Activated naive CD8-positive, alpha-beta T cell treated with anti-CD3 and anti-CD28 coated beads for 36 hours (primary cell): ENCODE measurements around the gene CEP83. TPM values are rescaled to one million over a fixed set of nuclear protein-coding genes. Genes with fewer than 3 reads are reported as not detected.

Experiments used
- DNase-seq: peaks from one replicate; pipeline ENCODE4 v3.0.0; 2021
- H3K27ac Mint-ChIP-seq: one replicate; pipeline ENCODE4 v1.8.0; 2022; ENCODE audit warnings: mild to moderate bottlenecking, moderate library complexity, mixed read lengths
- H3K27me3 Mint-ChIP-seq: one replicate; pipeline ENCODE4 v1.8.0; 2022; ENCODE audit warnings: mild to moderate bottlenecking, mixed read lengths
- H3K36me3 Mint-ChIP-seq: one replicate; pipeline ENCODE4 v1.8.0; 2021; ENCODE audit warnings: mild to moderate bottlenecking, mixed read lengths
- H3K4me1 Mint-ChIP-seq: one replicate; pipeline ENCODE4 v1.8.0; 2021; ENCODE audit warnings: mixed read lengths
- H3K4me3 Mint-ChIP-seq: one replicate; pipeline ENCODE4 v1.8.0; 2022; ENCODE audit warnings: mild to moderate bottlenecking, moderate library complexity, mixed read lengths
- H3K9me3 Mint-ChIP-seq: one replicate; pipeline ENCODE4 v1.8.0; 2022; ENCODE audit warnings: mixed read lengths
- total RNA-seq, 2 experiments: library from RNA; stranded (reverse); gene quantifications; one replicate each; pipeline ENCODE4 v1.2.3, GENCODE V29; 2021

The CEP83 gene, protein sequence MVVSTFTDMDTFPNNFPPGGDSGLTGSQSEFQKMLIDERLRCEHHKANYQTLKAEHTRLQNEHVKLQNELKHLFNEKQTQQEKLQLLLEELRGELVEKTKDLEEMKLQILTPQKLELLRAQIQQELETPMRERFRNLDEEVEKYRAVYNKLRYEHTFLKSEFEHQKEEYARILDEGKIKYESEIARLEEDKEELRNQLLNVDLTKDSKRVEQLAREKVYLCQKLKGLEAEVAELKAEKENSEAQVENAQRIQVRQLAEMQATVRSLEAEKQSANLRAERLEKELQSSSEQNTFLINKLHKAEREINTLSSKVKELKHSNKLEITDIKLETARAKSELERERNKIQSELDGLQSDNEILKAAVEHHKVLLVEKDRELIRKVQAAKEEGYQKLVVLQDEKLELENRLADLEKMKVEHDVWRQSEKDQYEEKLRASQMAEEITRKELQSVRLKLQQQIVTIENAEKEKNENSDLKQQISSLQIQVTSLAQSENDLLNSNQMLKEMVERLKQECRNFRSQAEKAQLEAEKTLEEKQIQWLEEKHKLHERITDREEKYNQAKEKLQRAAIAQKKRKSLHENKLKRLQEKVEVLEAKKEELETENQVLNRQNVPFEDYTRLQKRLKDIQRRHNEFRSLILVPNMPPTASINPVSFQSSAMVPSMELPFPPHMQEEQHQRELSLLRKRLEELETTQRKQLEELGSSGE
- total RNA-seq = 10 to 100 TPM; 16.3 to 20.8 TPM

DNA sequence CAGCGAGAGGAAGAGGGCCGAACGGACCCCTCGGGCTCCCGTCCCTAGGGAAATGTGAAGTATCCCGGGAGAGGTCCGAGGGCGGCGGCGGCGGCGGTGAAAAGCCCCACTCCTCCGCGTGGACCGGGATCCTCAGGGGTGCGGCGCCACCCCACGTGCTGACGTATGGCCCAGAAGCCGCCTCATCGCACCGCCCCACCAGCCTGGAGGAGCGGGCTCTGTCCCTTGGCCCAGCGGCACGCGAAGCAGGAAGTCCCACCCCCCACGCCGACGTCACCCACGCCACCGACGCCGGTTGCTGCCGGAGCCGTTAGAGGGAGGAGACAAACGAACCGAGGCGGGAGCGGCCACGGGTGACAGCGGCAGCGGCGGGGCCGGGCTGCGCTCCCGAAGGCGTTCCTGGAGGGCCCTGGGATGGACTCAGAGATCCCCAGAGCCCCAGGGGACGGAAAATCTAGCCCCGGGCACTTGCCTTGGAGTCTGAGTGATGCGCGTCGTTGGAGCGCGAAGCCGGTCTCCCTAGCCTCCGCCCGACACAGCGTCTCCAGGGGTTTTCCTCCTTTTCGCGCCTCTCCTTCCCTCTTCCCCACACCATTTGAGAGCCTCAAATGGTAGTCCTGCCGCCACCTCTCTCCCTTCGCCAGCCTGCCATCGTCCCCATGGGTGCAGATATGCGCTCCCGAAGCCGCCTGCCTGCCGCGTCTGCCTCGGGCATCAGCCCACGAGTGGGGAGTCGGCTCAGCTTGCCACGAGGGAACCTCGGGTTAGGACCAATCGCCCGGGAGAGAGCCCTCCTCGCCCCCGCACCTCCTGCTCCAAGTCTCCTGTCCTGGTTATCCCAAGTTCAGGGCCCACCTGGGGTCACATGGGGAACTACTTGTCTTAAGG is at the start of gene CEP83:
Gene CEP83 (minus strand): TSS at position 140 of the 888 bp plus-strand sequence. CDS start 47,377 bp downstream, outside the sequence.
- Mint-ChIP-seq H3K27ac (peak within 1 kb of the TSS; percentile 94), H3K27me3 (peaks cover 16% of the 10 kb centered on the region), H3K36me3 (peaks cover 40% of the 10 kb centered on the region), H3K4me3 (peak within 1 kb of the TSS; percentile 94), H3K9me3 (peaks cover 12% of the 10 kb centered on the region), H3K4me1 (peaks cover 25% of the 10 kb centered on the region)
- DNase-seq = peak; percentile 96

DNA sequence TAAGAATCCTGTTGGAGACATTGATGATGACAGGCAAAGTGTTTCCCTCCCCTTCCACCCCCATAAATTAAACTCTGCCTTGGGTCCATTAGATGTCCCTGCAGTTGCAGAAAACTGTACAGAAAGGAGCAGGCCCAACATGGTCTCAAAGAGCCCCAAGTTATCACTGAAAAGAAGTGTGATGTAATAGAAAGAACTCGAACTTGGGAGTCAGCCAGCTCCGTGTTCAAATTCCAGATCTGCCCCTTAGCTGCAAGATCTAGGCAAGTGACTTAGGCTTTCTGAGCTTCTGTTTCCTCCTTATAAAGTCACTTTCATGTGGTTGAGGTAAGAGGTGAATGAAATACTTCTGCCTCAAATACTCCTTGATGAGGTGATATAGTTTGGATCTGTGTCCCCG is 49.6 kb upstream of the CEP83 start:
- Mint-ChIP-seq H3K27ac (no peak overlapping the region), H3K36me3 (no peaks in the 10 kb centered on the region), H3K4me1 (peaks cover 2% of the 10 kb centered on the region), H3K27me3 (peaks cover 4% of the 10 kb centered on the region), H3K9me3 (no peaks in the 10 kb centered on the region), H3K4me3 (no peak overlapping the region)
- no peak for DNase-seq

DNA sequence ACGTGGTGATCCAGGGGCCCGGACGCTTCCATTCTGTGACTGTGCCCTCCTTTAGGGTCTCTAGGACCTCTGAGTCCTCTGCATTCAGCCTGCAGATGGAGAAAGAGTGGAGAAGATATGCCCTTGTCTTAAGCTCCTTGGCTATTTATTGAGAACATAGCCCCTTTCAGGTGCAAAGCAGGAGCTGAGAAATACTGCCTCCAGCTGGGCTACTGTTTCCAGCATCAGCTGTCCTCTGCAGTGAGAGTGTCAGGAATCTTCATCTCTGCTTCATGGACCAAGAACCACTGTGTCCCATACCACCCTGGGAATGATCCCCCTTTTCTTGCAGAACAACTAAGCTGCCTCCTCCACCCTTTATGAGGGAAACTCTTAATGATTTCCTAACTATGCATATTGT is 47.8 kb upstream of the CEP83 start:
- Mint-ChIP-seq H3K27me3 (peaks cover 9% of the 10 kb centered on the region), H3K9me3 (peaks cover 4% of the 10 kb centered on the region), H3K36me3 (no peaks in the 10 kb centered on the region), H3K27ac (no peak overlapping the region), H3K4me3 (no peak overlapping the region), H3K4me1 (peaks cover 2% of the 10 kb centered on the region)
- DNase-seq = no peak

DNA sequence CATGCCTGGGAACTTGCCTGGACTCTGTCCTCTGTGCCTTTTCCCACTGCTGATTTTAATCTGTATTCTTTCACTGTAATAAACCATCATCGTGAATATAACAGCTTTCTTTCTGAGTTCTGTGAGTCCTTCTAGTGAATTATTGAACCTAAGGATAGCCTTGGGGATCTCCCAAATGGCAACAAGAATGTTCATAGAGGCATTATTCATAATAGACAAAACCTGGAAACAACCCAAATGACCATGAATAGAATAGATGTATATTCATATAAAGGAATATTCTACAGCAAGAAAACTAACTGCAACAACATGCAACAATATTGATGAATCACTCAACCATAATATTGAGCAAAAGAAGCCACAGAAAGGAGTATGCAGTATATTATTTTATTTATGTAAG is 44.7 kb upstream of the CEP83 start:
- Mint-ChIP-seq H3K27me3 (peaks cover 9% of the 10 kb centered on the region), H3K27ac (no peak overlapping the region), H3K36me3 (no peaks in the 10 kb centered on the region)

DNA sequence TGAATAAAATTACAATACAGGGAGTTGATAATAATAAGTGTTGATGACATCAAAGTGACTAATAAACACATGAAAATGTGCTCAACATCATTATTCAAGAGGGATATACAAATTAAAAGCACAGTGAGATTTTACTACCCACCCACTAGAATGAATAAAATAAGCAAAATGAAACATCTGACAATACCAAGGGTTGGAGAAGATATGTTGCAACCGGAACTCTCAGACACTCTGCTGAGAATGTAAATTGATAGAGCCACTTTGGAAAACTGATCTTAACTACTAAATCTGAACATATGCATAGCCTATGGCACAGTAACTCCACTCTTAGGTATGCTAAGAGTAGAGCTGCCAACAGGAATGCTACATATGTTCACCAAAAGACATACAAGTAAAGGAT is 44.0 kb upstream of the CEP83 start:
- no peak overlapping the region for H3K27ac Mint-ChIP-seq
- peaks cover 12% of the 10 kb centered on the region for H3K9me3 Mint-ChIP-seq
- no peak for DNase-seq
- no peak overlapping the region for H3K4me3 Mint-ChIP-seq
- H3K4me1 Mint-ChIP-seq = no peaks in the 10 kb centered on the region
- H3K36me3 Mint-ChIP-seq = no peaks in the 10 kb centered on the region
- H3K27me3 Mint-ChIP-seq = peaks cover 9% of the 10 kb centered on the region

More for the DNA sequence above, 44.7 kb upstream of the CEP83 start:
- DNase-seq = no peak
- H3K4me1 Mint-ChIP-seq = peaks cover under 1% of the 10 kb centered on the region
- H3K4me3 Mint-ChIP-seq = no peak overlapping the region
- H3K9me3 Mint-ChIP-seq = peaks cover 11% of the 10 kb centered on the region

DNA sequence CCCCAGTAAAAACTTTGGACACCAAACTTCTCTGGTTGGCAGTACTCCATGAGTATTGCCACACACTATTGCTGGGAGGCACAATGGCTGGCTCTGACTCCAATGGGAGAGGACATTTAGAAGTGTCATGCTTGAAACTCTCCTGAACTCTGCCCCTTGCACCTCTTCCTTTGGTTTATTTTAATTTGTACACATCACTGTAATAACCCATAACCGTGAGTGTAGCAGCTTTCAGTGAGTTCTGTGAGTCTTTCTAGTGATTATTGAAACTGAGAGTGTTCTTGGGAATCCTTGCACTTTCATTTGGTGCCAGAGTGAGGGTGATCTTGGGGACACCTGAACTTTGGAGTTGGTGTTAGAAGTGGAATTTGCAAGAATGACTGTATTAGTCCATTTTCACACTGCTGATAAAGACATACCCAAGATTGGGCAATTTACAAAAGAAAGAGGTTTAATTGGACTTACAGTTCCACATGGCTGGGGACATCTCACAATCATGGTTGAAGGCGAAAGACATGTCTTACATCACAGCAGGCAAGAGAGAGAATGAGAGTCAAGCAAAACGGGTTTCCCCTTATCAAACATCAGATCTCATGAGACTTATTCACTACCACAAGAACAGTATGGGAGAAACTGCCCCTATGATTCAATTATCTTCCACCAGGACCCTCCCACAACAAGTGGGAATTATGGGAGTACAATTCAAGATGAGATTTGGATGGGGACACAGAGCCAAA is 41.3 kb upstream of the CEP83 start:
- H3K4me3 Mint-ChIP-seq = no peak overlapping the region
- H3K9me3 Mint-ChIP-seq = peaks cover 14% of the 10 kb centered on the region
- no peaks in the 10 kb centered on the region for H3K4me1 Mint-ChIP-seq
- DNase-seq = no peak
- no peak overlapping the region for H3K27ac Mint-ChIP-seq
- peaks cover 9% of the 10 kb centered on the region for H3K27me3 Mint-ChIP-seq
- H3K36me3 Mint-ChIP-seq = no peaks in the 10 kb centered on the region

DNA sequence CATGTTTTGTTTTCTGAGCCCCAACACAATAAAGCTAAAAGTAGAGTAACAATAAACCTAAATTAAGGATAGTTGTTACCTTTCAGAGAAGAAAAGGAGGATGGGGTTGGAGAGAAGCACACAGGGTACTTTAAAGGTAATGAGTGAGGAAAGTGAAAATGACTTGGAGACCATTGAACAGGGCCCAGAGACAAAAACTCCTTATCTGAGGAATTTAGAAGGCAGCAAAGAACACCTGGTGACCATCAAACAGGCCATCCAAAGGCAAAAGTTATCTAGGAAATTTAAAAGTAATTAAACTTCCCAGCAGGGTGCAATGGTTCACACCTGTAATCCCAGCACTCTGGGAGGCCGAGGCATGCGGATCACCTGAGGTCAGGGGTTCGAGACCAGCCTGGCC is 39.0 kb upstream of the CEP83 start:
- H3K27ac Mint-ChIP-seq = no peak overlapping the region
- no peaks in the 10 kb centered on the region for H3K36me3 Mint-ChIP-seq
- peaks cover 9% of the 10 kb centered on the region for H3K27me3 Mint-ChIP-seq
- H3K4me1 Mint-ChIP-seq = no peaks in the 10 kb centered on the region
- DNase-seq = no peak
- H3K9me3 Mint-ChIP-seq = peaks cover 14% of the 10 kb centered on the region
- no peak overlapping the region for H3K4me3 Mint-ChIP-seq

DNA sequence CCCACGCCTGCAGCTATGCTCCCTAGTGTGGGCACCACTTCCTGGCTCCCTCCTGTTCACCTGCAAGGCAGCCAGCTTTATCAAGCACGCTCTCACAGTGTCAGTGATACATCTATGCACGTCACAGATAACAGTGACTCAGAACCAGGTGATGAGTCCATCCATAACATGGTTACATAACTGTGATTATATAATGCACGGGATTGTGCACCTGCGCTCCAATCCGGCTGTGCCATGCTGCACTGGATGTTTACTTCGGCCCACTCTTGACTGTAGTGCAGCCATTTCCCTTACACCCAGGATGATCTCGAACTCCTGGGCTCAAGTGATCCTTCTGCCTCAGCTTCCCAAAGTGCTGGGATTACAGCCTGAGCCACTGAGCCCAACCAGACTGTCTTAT is 38.4 kb upstream of the CEP83 start:
- Mint-ChIP-seq H3K9me3 (peaks cover 14% of the 10 kb centered on the region), H3K27me3 (peaks cover 2% of the 10 kb centered on the region), H3K36me3 (no peaks in the 10 kb centered on the region), H3K4me1 (no peaks in the 10 kb centered on the region), H3K27ac (no peak overlapping the region), H3K4me3 (no peak overlapping the region)
- DNase-seq = no peak

DNA sequence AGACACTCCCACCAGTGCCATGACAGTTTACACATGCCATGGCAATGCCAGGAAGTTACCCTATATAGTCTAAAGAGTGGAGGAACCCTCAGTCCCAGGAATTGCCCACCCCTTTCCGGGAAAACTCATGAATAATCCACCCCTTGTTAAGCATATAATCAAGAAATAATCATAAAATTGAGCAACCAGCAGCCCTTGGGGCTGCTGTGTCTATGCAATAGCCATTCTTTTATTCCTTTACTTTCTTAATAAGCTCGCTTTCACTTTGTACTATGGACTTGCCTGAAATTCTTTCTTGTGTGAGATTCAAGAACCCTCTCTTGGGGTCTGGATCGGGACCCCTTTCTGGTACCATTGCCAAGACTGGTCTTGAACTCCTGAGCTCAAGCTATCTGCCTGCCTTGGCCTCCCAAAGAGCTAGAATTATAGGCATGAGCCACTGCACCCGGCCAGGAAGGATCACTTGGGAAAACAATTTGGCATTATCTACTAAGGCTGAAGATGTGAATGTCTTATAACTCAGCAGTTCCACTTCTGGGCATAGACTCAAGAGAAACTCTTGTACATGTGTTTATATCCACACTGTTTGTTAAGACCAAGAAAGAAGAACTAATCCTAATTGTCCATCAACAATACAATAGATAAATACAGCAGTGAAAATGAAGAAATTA is 35.9 kb upstream of the CEP83 start:
- Mint-ChIP-seq H3K4me1 (no peaks in the 10 kb centered on the region), H3K9me3 (peaks cover 4% of the 10 kb centered on the region), H3K36me3 (no peaks in the 10 kb centered on the region), H3K4me3 (no peak overlapping the region), H3K27me3 (no peaks in the 10 kb centered on the region), H3K27ac (no peak overlapping the region)
- DNase-seq = no peak

DNA sequence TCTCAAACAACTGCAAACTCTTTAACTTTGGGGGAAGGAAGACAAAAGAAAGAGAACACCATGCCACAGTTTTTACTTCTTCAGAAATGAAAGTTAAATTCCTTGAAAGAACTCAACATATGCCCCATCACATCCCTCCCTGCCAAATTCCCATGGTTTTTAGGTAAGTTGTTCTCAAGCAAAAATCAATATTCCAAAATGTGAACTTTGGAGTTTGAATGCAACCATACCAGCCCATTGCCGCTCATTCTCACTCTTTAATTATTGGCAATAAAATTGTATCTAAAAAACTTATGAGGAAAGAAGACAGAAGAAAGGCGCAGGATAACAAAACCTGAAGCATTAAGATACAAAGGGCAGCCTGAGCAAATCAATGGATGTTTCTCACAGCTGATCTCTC is 31.8 kb upstream of the CEP83 start:
- DNase-seq = no peak
- Mint-ChIP-seq H3K36me3 (no peaks in the 10 kb centered on the region), H3K27me3 (no peaks in the 10 kb centered on the region), H3K9me3 (no peaks in the 10 kb centered on the region), H3K27ac (no peak overlapping the region), H3K4me1 (no peaks in the 10 kb centered on the region), H3K4me3 (no peak overlapping the region)

DNA sequence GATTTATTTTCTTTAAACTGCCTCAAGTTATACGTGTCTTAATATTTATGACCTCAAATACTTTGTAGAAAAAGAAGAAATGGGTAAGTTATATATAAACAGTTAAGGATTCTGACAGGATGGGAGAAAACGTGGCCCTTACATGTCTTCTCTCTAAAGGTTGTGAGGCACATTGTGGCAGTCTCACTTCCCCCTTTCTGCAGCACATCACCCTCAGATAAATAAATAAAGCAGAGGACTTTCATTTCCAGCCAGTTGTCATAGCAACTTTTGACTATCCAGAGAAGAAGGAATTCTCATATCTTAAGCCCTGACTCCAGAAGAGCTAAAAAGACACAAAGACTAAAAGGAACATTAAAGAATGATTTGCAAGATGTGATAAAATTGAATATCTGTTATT is 28.8 kb upstream of the CEP83 start:
- no peaks in the 10 kb centered on the region for H3K4me1 Mint-ChIP-seq
- no peak overlapping the region for H3K4me3 Mint-ChIP-seq
- no peaks in the 10 kb centered on the region for H3K36me3 Mint-ChIP-seq
- H3K27me3 Mint-ChIP-seq = no peaks in the 10 kb centered on the region
- no peaks in the 10 kb centered on the region for H3K9me3 Mint-ChIP-seq
- no peak overlapping the region for H3K27ac Mint-ChIP-seq
- no peak for DNase-seq

DNA sequence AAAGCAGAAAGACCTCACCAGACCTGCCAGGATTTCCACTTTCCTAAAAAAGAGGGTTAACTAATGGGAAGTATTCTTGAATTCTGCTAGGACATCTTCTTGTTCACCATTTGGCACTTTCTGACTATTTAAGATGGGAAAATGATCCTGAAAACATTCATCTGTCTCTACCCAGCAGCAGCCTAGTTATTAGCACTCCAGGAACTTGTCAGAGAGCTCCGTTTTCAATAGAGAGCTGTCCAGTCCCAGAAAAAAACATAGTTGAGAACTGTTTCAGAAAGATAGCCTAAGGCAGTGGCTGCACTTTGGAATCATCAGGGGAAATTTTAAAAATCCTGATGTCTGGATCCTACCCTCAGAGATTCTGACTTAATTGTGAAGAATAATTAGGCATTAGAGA is 22.1 kb upstream of the CEP83 start:
- Mint-ChIP-seq H3K27ac (no peak overlapping the region), H3K36me3 (no peaks in the 10 kb centered on the region), H3K27me3 (peaks cover 4% of the 10 kb centered on the region), H3K4me3 (no peak overlapping the region), H3K9me3 (no peaks in the 10 kb centered on the region), H3K4me1 (no peaks in the 10 kb centered on the region)
- DNase-seq = no peak

DNA sequence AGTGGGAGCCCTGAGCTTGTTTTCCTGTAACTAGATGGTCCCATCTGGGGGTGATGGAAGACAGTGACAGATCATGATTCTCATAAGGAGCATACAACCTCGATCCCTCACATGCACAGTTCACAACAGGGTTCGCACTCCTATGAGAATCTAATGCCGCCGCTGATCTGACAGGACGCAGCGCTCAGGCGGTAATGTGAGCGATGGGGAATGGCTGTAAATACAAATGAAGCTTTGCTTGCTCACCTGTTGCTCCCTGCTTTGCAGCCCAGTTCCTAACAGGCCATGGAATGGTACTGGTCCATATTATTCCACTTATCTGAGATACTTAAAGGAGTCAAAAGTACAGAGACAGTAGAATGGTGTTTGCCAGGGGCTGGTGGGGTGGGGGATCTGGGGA is 9.9 kb upstream of the CEP83 start:
- Mint-ChIP-seq H3K4me3 (no peak overlapping the region), H3K27ac (no peak overlapping the region), H3K27me3 (no peaks in the 10 kb centered on the region), H3K9me3 (no peaks in the 10 kb centered on the region), H3K36me3 (no peaks in the 10 kb centered on the region), H3K4me1 (no peaks in the 10 kb centered on the region)
- DNase-seq = no peak

DNA sequence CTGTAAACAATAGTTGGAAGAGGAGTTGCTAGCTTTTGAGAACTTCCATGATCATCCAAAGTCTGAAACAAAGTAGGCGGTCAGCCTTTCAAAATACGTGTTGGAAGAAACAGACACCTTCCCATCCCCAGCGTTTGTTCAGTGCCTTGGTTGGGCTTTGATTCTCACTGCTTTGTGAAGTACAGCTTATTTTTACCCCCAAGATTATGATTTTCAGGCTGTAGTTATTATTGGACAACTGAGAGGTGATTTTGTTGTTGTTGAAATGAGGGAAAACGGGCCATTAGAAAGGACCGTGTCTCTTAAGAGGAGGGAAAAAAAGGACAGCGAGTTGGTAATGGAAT is 921 bp upstream of the CEP83 start:
- Mint-ChIP-seq H3K27me3 (peaks cover 16% of the 10 kb centered on the region), H3K4me1 (peaks cover 25% of the 10 kb centered on the region), H3K9me3 (peaks cover 12% of the 10 kb centered on the region), H3K27ac (peak overlapping the region; percentile 94), H3K4me3 (peak overlapping the region; percentile 94), H3K36me3 (peaks cover 36% of the 10 kb centered on the region)
- DNase-seq = no peak
